Natural killer cell (primary cell): ENCODE measurements around the gene CHRNB4. TPM values are rescaled to one million over a fixed set of nuclear protein-coding genes. Genes with fewer than 3 reads are reported as not detected.

Experiments
- ATAC-seq, 3 donors: fragments of 150-1000 bp in 2 of 3; fragments of 200-7000 bp in 1 of 3; cut with Tn5 transposase; 1 replicate in 1 of 3; 2 replicates in 2 of 3; pipeline ENCODE4 v1.10.0; 2021; ENCODE audit warnings: mild to moderate bottlenecking in 2 of 3, moderate library complexity in 2 of 3
- DNase-seq, 2 donors: peaks; one replicate each; pipeline versions ENCODE4 v3.0.0 to v3.0.0-alpha.2; 2013 to 2021; ENCODE audit warnings: mixed read lengths in 1 of 2
- H3K27ac ChIP-seq: one replicate; pipeline ENCODE4 v1.5.1; 2013; ENCODE audit warnings: mild to moderate bottlenecking, low read length
- H3K27me3 ChIP-seq: one replicate; pipeline ENCODE4 v1.6.1; 2013; ENCODE audit warnings: low read length; ENCODE audit not compliant: control insufficient read depth, insufficient read depth
- H3K36me3 ChIP-seq: one replicate; pipeline ENCODE4 v1.6.1; 2013; ENCODE audit warnings: low read length; ENCODE audit not compliant: control insufficient read depth, insufficient read depth
- H3K4me1 ChIP-seq: one replicate; pipeline ENCODE4 v1.6.1; 2013; ENCODE audit warnings: low read length; ENCODE audit not compliant: control insufficient read depth, insufficient read depth
- H3K4me3 ChIP-seq: one replicate; pipeline ENCODE4 v1.5.1; 2013; ENCODE audit warnings: low read length
- H3K9me3 ChIP-seq: one replicate; pipeline ENCODE4 v1.6.1; 2013; ENCODE audit warnings: low read length; ENCODE audit not compliant: control insufficient read depth, insufficient read depth
- H3K27ac Mint-ChIP-seq, 2 donors: one replicate each; pipeline ENCODE4 v1.8.0; 2022; ENCODE audit warnings: mild to moderate bottlenecking in 2 of 2, mixed read lengths in 2 of 2, moderate library complexity in 1 of 2
- H3K27me3 Mint-ChIP-seq, 2 donors: one replicate each; pipeline ENCODE4 v1.8.0; 2022; ENCODE audit warnings: low read depth in 2 of 2, mixed read lengths in 2 of 2
- H3K36me3 Mint-ChIP-seq: one replicate; pipeline ENCODE4 v1.8.0; 2022; ENCODE audit warnings: mixed read lengths
- H3K4me1 Mint-ChIP-seq, 2 donors: one replicate each; pipeline ENCODE4 v1.8.0; 2022; ENCODE audit warnings: mixed read lengths in 2 of 2
- H3K4me3 Mint-ChIP-seq: one replicate; pipeline ENCODE4 v1.8.0; 2022; ENCODE audit warnings: mild to moderate bottlenecking, moderate library complexity, mixed read lengths
- H3K9me3 Mint-ChIP-seq, 2 donors: one replicate each; pipeline ENCODE4 v1.8.0; 2022; ENCODE audit warnings: mixed read lengths in 2 of 2
- CTCF ChIP-seq: fragments of 200-600 bp; IDR thresholded peaks from one replicate; pipeline ENCODE4 v1.8.0; 2022; ENCODE audit warnings: antibody characterized with exemption
- WGBS: methylation state at CpG from one replicate; pipeline ENCODE4 v1.1.7; 2013; ENCODE audit warnings: missing lambda C conversion rate; ENCODE audit not compliant: insufficient coverage; 5-methylcytosine and 5-hydroxymethylcytosine counted together
- intact Hi-C: fragments of 100-400 bp; cut with micrococcal nuclease; formaldehyde crosslinking; loops from one replicate; pipeline ENCODE4 v1.14.2; 2022
- total RNA-seq, 4 donors: library from RNA; stranded (reverse); fragments of 120-200 nt in 1 of 4; gene quantifications; one replicate each; pipeline versions ENCODE4 v1.2.3 to v1.2.4, GENCODE V29; 2013 to 2022

The CHRNB4 gene, protein sequence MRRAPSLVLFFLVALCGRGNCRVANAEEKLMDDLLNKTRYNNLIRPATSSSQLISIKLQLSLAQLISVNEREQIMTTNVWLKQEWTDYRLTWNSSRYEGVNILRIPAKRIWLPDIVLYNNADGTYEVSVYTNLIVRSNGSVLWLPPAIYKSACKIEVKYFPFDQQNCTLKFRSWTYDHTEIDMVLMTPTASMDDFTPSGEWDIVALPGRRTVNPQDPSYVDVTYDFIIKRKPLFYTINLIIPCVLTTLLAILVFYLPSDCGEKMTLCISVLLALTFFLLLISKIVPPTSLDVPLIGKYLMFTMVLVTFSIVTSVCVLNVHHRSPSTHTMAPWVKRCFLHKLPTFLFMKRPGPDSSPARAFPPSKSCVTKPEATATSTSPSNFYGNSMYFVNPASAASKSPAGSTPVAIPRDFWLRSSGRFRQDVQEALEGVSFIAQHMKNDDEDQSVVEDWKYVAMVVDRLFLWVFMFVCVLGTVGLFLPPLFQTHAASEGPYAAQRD
- not detected for total RNA-seq
- not detected for total RNA-seq (2013)

- Histone ChIP-seq H3K36me3 (no peaks in the 10 kb centered on the region), H3K27ac (no peak within 1 kb of the TSS), H3K4me3 (peak within 1 kb of the TSS; percentile 18), H3K27me3 (peaks cover 11% of the 10 kb centered on the region), H3K4me1 (peaks cover 11% of the 10 kb centered on the region), H3K9me3 (no peaks in the 10 kb centered on the region)
- ATAC-seq (peak; percentile 65 to 83 (median 73)), DNase-seq (peak in 1 of 2 donors; percentile 15)
- Mint-ChIP-seq H3K9me3 (no peaks in the 10 kb centered on the region), H3K27me3 (peaks cover 5 to 23% of the 10 kb centered on the region in 2 donors), H3K27ac (peak within 1 kb of the TSS in 1 of 2 donors; percentile 20), H3K4me3 (peak within 1 kb of the TSS; percentile 69), H3K36me3 (no peaks in the 10 kb centered on the region), H3K4me1 (peaks cover 0 to 11% of the 10 kb centered on the region in 2 donors)
- intact Hi-C loops: no loop called here
- TF ChIP-seq CTCF: no peak
- WGBS: 19% methylated on average over 47 of the region's 47 CpGs
Observed at GRCh38 chr15:78641102-78641748, at the start of gene CHRNB4. CHRNB4 (minus strand) TSS chr15:78641210; CDS start chr15:78641133, 77 bp downstream.

GRCh38 chr15:78689626-78690025 is 48.6 kb upstream of the CHRNB4 start:
- Histone ChIP-seq H3K36me3 (no peaks in the 10 kb centered on the region), H3K4me1 (no peaks in the 10 kb centered on the region), H3K9me3 (no peaks in the 10 kb centered on the region), H3K4me3 (no peak overlapping the region), H3K27me3 (no peaks in the 10 kb centered on the region), H3K27ac (no peak overlapping the region)
- H3K27me3 Mint-ChIP-seq: peaks cover 0 to under 1% of the 10 kb centered on the region in 2 donors
- H3K27ac Mint-ChIP-seq: no peak overlapping the region
- H3K36me3 Mint-ChIP-seq: no peaks in the 10 kb centered on the region
- H3K9me3 Mint-ChIP-seq: no peaks in the 10 kb centered on the region
- DNase-seq: no peak
- intact Hi-C loops: no loop called here
- no peak for TF ChIP-seq CTCF
- ATAC-seq: no peak
- H3K4me1 Mint-ChIP-seq: no peaks in the 10 kb centered on the region
- no peak overlapping the region for H3K4me3 Mint-ChIP-seq

GRCh38 chr15:78685925-78686324 is 44.9 kb upstream of the CHRNB4 start:
- Mint-ChIP-seq H3K36me3 (no peaks in the 10 kb centered on the region), H3K4me3 (no peak overlapping the region), H3K4me1 (no peaks in the 10 kb centered on the region), H3K27me3 (peaks cover 0 to 4% of the 10 kb centered on the region in 2 donors), H3K9me3 (no peaks in the 10 kb centered on the region), H3K27ac (no peak overlapping the region)
- Histone ChIP-seq H3K9me3 (no peaks in the 10 kb centered on the region), H3K27me3 (no peaks in the 10 kb centered on the region), H3K36me3 (no peaks in the 10 kb centered on the region), H3K4me1 (no peaks in the 10 kb centered on the region), H3K27ac (no peak overlapping the region), H3K4me3 (no peak overlapping the region)
- TF ChIP-seq CTCF: no peak
- DNase-seq (no peak), ATAC-seq (no peak)
- 89% methylated on average over 8 of the region's 8 CpGs for WGBS
- intact Hi-C loops: no loop called here
